Endodermal cell (in vitro differentiated cells): ENCODE data around the gene PARP1. TPM values are rescaled to one million over a fixed set of nuclear protein-coding genes. Genes with fewer than 3 reads are reported as not detected.

Experiments used
- DNase-seq: peaks from one replicate; pipeline ENCODE4 v3.0.0-alpha.2; 2017
- H3K27ac ChIP-seq: 2 replicates; pipeline ENCODE4 v1.5.1; 2013; ENCODE audit warnings: mild to moderate bottlenecking, low read depth, low read length, moderate library complexity
- H3K27me3 ChIP-seq: 2 replicates; pipeline ENCODE4 v1.6.1; 2013; ENCODE audit warnings: mild to moderate bottlenecking, low read length, moderate library complexity; ENCODE audit not compliant: insufficient read depth, control insufficient read depth, poor library complexity, severe bottlenecking
- H3K36me3 ChIP-seq: 2 replicates; pipeline ENCODE4 v1.7.0; 2013; ENCODE audit warnings: mild to moderate bottlenecking, low read length, moderate library complexity; ENCODE audit not compliant: control insufficient read depth, insufficient read depth
- H3K4me1 ChIP-seq: one replicate; pipeline ENCODE4 v1.7.0; 2013; ENCODE audit warnings: low read length; ENCODE audit not compliant: control insufficient read depth, insufficient read depth
- H3K4me3 ChIP-seq: 2 replicates; pipeline ENCODE4 v1.5.1; 2013; ENCODE audit warnings: mild to moderate bottlenecking, low read length, moderate library complexity
- H3K9ac ChIP-seq: 2 replicates; pipeline ENCODE4 v1.6.1; 2013; ENCODE audit warnings: mild to moderate bottlenecking, low read length, moderate library complexity; ENCODE audit not compliant: poor library complexity, severe bottlenecking; ENCODE audit errors: extremely low read depth
- H3K9me3 ChIP-seq: 2 replicates; pipeline ENCODE4 v1.6.1; 2013; ENCODE audit warnings: mild to moderate bottlenecking, low read length, moderate library complexity; ENCODE audit not compliant: control insufficient read depth
- H3K27ac Mint-ChIP-seq: 2 replicates; pipeline ENCODE4 v1.8.0; 2020; ENCODE audit warnings: mixed read lengths
- H3K27me3 Mint-ChIP-seq: 2 replicates; pipeline ENCODE4 v1.8.0; 2021; ENCODE audit warnings: mild to moderate bottlenecking, mixed read lengths; ENCODE audit not compliant: insufficient read depth
- H3K36me3 Mint-ChIP-seq: 2 replicates; pipeline ENCODE4 v1.8.0; 2020; ENCODE audit warnings: low read depth, mixed read lengths
- H3K4me1 Mint-ChIP-seq: 2 replicates; pipeline ENCODE4 v1.8.0; 2020; ENCODE audit warnings: mixed read lengths
- H3K4me3 Mint-ChIP-seq: 2 replicates; pipeline ENCODE4 v1.8.0; 2020; ENCODE audit warnings: mild to moderate bottlenecking, moderate library complexity, mixed read lengths
- H3K9me3 Mint-ChIP-seq: 2 replicates; pipeline ENCODE4 v1.8.0; 2020; ENCODE audit warnings: mild to moderate bottlenecking, mixed read lengths
- CTCF ChIP-seq: fragments of 200-600 bp; sonication (generic); conservative IDR thresholded peaks from 2 replicates; pipeline ENCODE4 v1.5.0; 2021; ENCODE audit warnings: antibody characterized with exemption, mild to moderate bottlenecking
- WGBS, 2 experiments: methylation state at CpG; one replicate each; pipeline versions ENCODE4 v1.1.5 to v1.1.7; 2013; ENCODE audit warnings: missing lambda C conversion rate in 2 of 2, mixed read lengths in 1 of 2; ENCODE audit not compliant: insufficient coverage in 1 of 2, insufficient read length in 1 of 2; 5-methylcytosine and 5-hydroxymethylcytosine counted together
- total RNA-seq, 2 donors: library from RNA; stranded (reverse); fragmentation: NEBNext Ultra II Directional in 1 of 2; extraction: Animal tissue kit (Norgen Biotek cat#: 25700) in 1 of 2; gene quantifications; 2 replicates in 1 of 2; 3 replicates in 1 of 2; pipeline ENCODE4 v1.2.1, GENCODE V29; 2021

Gene PARP1
- total RNA-seq, 2 donors from 2014 or later = 170 to 173 TPM

DNA sequence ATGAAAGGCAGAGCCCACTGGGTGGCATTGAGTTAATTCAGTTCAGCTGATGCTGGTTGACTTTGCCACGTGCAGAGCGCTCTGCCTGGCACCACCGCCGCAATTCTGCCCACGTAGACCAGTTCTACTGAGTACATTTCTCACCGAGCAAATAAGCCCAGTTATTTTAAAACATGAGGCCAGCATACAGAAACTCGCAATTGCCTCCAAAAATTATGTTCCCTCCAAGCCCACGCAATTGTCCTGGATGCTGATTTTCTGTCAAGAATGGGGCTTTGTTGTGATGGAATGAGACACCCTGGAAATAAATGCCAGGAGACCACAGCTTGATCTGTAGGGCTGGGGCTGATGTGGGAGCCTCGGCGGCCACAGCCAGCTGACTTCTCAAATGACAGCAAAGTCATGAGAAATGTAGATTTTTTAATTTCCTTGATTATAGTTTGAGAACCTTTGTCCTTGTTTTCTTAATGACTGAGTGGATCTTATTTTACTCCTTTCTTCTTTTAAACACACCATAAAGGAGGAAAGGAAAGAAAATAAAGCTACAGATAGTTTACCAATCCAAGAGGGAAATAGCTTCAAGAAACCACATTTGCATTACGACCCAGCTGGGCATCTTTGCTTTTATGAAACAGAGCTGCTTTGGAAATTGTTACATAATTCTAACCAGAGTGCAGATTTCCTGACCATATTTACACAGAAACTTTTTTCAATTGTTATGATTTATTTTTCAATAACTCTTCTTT is 11.6 kb upstream of the PARP1 start:
- Histone ChIP-seq H3K9me3 (no peaks in the 10 kb centered on the region), H3K36me3 (no peaks in the 10 kb centered on the region), H3K27ac (no peak overlapping the region), H3K27me3 (no peaks in the 10 kb centered on the region), H3K4me3 (no peak overlapping the region), H3K9ac (no peak overlapping the region), H3K4me1 (no peaks in the 10 kb centered on the region)
- Mint-ChIP-seq H3K9me3 (no peaks in the 10 kb centered on the region), H3K36me3 (no peaks in the 10 kb centered on the region), H3K4me3 (no peak overlapping the region), H3K27ac (no peak overlapping the region), H3K27me3 (peaks cover 2% of the 10 kb centered on the region), H3K4me1 (peaks cover 5% of the 10 kb centered on the region)
- TF ChIP-seq CTCF = no peak
- 91 to 93% methylated on average over 8 to 11 of the region's 11 CpGs for WGBS, 2 experiments
- peak; percentile 10 for DNase-seq

- no peak for TF ChIP-seq CTCF
- peak; percentile 24 for DNase-seq
- Mint-ChIP-seq H3K4me3 (no peak overlapping the region), H3K27ac (no peak overlapping the region), H3K27me3 (peaks cover 2% of the 10 kb centered on the region), H3K9me3 (no peaks in the 10 kb centered on the region), H3K4me1 (peaks cover 17% of the 10 kb centered on the region), H3K36me3 (no peaks in the 10 kb centered on the region)
- Histone ChIP-seq H3K27ac (no peak overlapping the region), H3K9ac (no peak overlapping the region), H3K27me3 (no peaks in the 10 kb centered on the region), H3K4me1 (peaks cover 6% of the 10 kb centered on the region), H3K4me3 (no peak overlapping the region), H3K9me3 (no peaks in the 10 kb centered on the region), H3K36me3 (no peaks in the 10 kb centered on the region)
- 67 to 68% methylated on average over 1 to 4 of the region's 4 CpGs for WGBS, 2 experiments
Observed at GRCh38 chr1:226417830-226418546, 10.1 kb upstream of the PARP1 start.

- no peak overlapping the region for H3K4me3 ChIP-seq
- H3K27me3 Mint-ChIP-seq = peaks cover 2% of the 10 kb centered on the region
- peaks cover 6% of the 10 kb centered on the region for H3K4me1 ChIP-seq
- no peak overlapping the region for H3K27ac Mint-ChIP-seq
- WGBS, 2 experiments = 67 to 89% methylated on average over 2 to 6 of the region's 6 CpGs
- H3K4me1 Mint-ChIP-seq = peaks cover 19% of the 10 kb centered on the region
- H3K27me3 ChIP-seq = no peaks in the 10 kb centered on the region
- no peak overlapping the region for H3K4me3 Mint-ChIP-seq
- no peaks in the 10 kb centered on the region for H3K9me3 Mint-ChIP-seq
- no peak for TF ChIP-seq CTCF
- no peaks in the 10 kb centered on the region for H3K9me3 ChIP-seq
- no peak overlapping the region for H3K27ac ChIP-seq
- no peak overlapping the region for H3K9ac ChIP-seq
- no peaks in the 10 kb centered on the region for H3K36me3 Mint-ChIP-seq
- no peak for DNase-seq
- H3K36me3 ChIP-seq = no peaks in the 10 kb centered on the region
Observed at GRCh38 chr1:226417350-226417749, 9.5 kb upstream of the PARP1 start.
